HepG2 (cell line): ENCODE results near the gene COPS6. TPM values are rescaled to one million over a fixed set of nuclear protein-coding genes. Genes with fewer than 3 reads are reported as not detected.

Experiments
- ASH2L ChIP-seq: fragments of 300-600, 200-600 bp; sonication (generic); IDR thresholded peaks from 2 replicates; pipeline ENCODE4 v1.7.0; 2017; ENCODE audit warnings: low read depth, mild to moderate bottlenecking, moderate library complexity, mixed read lengths, low read length; ENCODE audit not compliant: insufficient read length
- FUBP1 ChIP-seq: sonication (generic); formaldehyde crosslinking; IDR thresholded peaks from 2 replicates; pipeline ENCODE4 v1.5.1; 2020; ENCODE audit warnings: missing genetic modification reagents, mild to moderate bottlenecking, borderline replicate concordance
- GMEB1 ChIP-seq: sonication (generic); formaldehyde crosslinking; IDR thresholded peaks from 2 replicates; pipeline ENCODE4 v1.5.1; 2020; ENCODE audit warnings: missing genetic modification reagents, mild to moderate bottlenecking, borderline replicate concordance
- KDM5B ChIP-seq: sonication (generic); formaldehyde crosslinking; IDR thresholded peaks from 2 replicates; pipeline ENCODE4 v1.4.0; 2020; ENCODE audit warnings: missing genetic modification reagents, mild to moderate bottlenecking, borderline replicate concordance
- MEF2D ChIP-seq: sonication (generic); formaldehyde crosslinking; IDR thresholded peaks from 2 replicates; pipeline ENCODE4 v1.5.1; 2020; ENCODE audit warnings: mild to moderate bottlenecking, missing genetic modification reagents
- NFATC3 ChIP-seq: sonication (generic); formaldehyde crosslinking; IDR thresholded peaks from 2 replicates; pipeline ENCODE4 v1.5.1; 2020; ENCODE audit warnings: mild to moderate bottlenecking, missing genetic modification reagents
- NR2F2 ChIP-seq: IDR thresholded peaks from 2 replicates; pipeline ENCODE4 v1.6.1; 2012; ENCODE audit warnings: low read depth, inconsistent platforms, borderline replicate concordance
- PATZ1 ChIP-seq: sonication (generic); formaldehyde crosslinking; IDR thresholded peaks from 2 replicates; pipeline ENCODE4 v1.4.0; 2020; ENCODE audit warnings: missing genetic modification reagents
- PAXIP1 ChIP-seq: sonication (generic); formaldehyde crosslinking; conservative IDR thresholded peaks from 2 replicates; pipeline ENCODE4 v1.4.0; 2020; ENCODE audit warnings: mild to moderate bottlenecking, missing genetic modification reagents, moderate library complexity
- PCBP1 ChIP-seq: fragments of 200-400 bp; formaldehyde crosslinking; IDR thresholded peaks from 2 replicates; pipeline ENCODE4 v1.6.1; 2017; ENCODE audit warnings: mild to moderate bottlenecking, low read depth, low read length, borderline replicate concordance
- SAP130 ChIP-seq: IDR thresholded peaks from 2 replicates; pipeline ENCODE4 v1.6.1; 2016; ENCODE audit warnings: low read depth
- ZNF24 ChIP-seq: fragments of 450-650 bp; IDR thresholded peaks from 2 replicates; pipeline ENCODE4 v1.6.1; 2017; ENCODE audit warnings: antibody characterized with exemption, mild to moderate bottlenecking
- ZNF510 ChIP-seq: sonication (generic); formaldehyde crosslinking; IDR thresholded peaks from 2 replicates; pipeline ENCODE4 v1.4.0; 2020; ENCODE audit warnings: low read depth, mild to moderate bottlenecking, missing genetic modification reagents
- ZNF572 ChIP-seq: sonication (generic); formaldehyde crosslinking; IDR thresholded peaks from 2 replicates; pipeline ENCODE4 v1.5.1; 2020; ENCODE audit warnings: mild to moderate bottlenecking, missing genetic modification reagents
- ZNF740 ChIP-seq: sonication (generic); formaldehyde crosslinking; IDR thresholded peaks from 2 replicates; pipeline ENCODE4 v1.4.0; 2020; ENCODE audit warnings: missing genetic modification reagents
- ZNF781 ChIP-seq: sonication (generic); formaldehyde crosslinking; IDR thresholded peaks from 2 replicates; pipeline ENCODE4 v1.5.1; 2020; ENCODE audit warnings: borderline replicate concordance, mild to moderate bottlenecking, missing genetic modification reagents; ENCODE audit errors: not compliant biosample characterization
- ZNF790 ChIP-seq: sonication (generic); formaldehyde crosslinking; IDR thresholded peaks from 2 replicates; pipeline ENCODE4 v1.8.0; 2022; ENCODE audit warnings: missing genetic modification reagents, mild to moderate bottlenecking, borderline replicate concordance
- polyA plus RNA-seq, 8 experiments: library from polyadenylated mRNA; depleted of rRNA in 3 of 8; stranded (reverse) in 7 of 8; unstranded in 1 of 8; fragments of >200 nt; fragmentation: Illumina TruSeq in 4 of 8; extraction: Trizol in 4 of 8; gene quantifications; 2 replicates each; pipeline versions ENCODE4 v1.2.1 to v1.2.3, GENCODE V29; 2011 to 2016; ENCODE audit warnings: low read depth in 4 of 8, missing spikeins in 1 of 8, mixed read lengths in 1 of 8; ENCODE audit not compliant: insufficient read depth in 1 of 8
- total RNA-seq, 5 experiments: library from RNA; depleted of rRNA; stranded (reverse); fragments of >200 nt; fragmentation: Illumina TruSeq; extraction: Trizol; gene quantifications; 2 replicates each; pipeline ENCODE4 v1.2.3, GENCODE V29; 2016; ENCODE audit warnings: low read depth in 1 of 5

The COPS6 gene
- total and polyA plus RNA-seq, 2 of the 13 experiments (the other 11 are each of a cell fraction or from before 2014, with no cell fraction given) = 33.4 to 117 TPM

GRCh38 chr7:100101016-100101862 lies 12.5 kb downstream of the COPS6 start, which contains the start of the genes AP4M1 and MCM7 (continued):
- TF ChIP-seq ZNF572 (CRISPR knock-in tag) (no peak), PAXIP1 (no peak), PATZ1 (CRISPR knock-in tag) (peak; percentile 10), FUBP1 (no peak), GMEB1 (CRISPR knock-in tag) (peak; percentile 95), ZNF790 (CRISPR knock-in tag) (no peak), ZNF740 (CRISPR knock-in tag) (no peak), MEF2D (CRISPR knock-in tag) (no peak), KDM5B (CRISPR knock-in tag) (peak; percentile 81; the same call in 1 of the 2 replicates), SAP130 (CRISPR knock-in tag) (peak; percentile 90), ZNF24 (no peak), NFATC3 (CRISPR knock-in tag) (peak; percentile 89; the same call in 1 of the 2 replicates), ZNF781 (CRISPR knock-in tag) (peak; percentile 86), PCBP1 (no peak), ZNF510 (CRISPR knock-in tag) (no peak), NR2F2 (no peak), ASH2L (no peak)
